Amniotic stem cell (primary cell): Measurements from ENCODE around the gene NFXL1.
A peak's percentile ranks its signal among the peaks of the same experiment; 100 is the strongest.

Experiments
- DNase-seq: peaks from one replicate; lab custom pipeline; 2025; lab: John Stamatoyannopoulos, UW

The NFXL1 gene

DNA sequence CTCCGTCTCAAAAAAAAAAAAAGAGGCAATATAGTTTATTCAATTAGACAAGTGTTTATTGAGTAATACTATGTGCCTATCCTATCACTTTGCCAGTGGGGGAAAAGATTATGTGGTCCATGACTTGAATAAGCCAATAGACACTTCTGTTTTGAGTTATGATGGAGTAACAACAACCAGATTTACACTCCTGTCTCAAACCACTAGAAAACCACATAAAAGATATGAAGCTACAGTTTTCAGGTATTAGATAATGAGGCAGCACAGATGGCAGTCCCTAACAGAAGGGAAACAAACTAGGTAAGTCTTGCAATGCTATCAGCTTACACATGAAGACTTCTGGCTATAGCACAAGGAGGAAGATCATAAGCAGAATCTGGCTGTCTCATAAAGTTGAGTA is 22.5 kb downstream of the NFXL1 start:
- DNase-seq, result no peak

DNA sequence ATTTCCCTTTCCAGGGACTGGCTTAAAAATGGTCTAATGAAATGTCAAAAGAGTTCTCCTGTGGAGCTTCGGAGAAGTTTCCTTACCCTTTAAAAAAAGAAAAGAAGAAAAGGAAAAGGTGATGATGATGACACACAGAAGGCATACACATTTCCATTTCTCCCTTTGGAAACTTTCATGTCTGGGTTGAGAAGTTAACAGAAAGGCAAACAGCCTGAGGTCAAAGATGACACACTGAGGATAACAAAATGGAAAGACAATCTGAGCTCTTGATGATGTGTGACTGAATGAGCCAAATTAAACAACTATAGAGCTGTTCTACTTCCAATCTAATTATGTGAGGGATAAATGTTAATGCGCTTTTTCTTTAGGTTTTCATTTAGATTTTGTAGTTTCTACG is 32.2 kb downstream of the NFXL1 start:
- DNase-seq, result no peak

DNA sequence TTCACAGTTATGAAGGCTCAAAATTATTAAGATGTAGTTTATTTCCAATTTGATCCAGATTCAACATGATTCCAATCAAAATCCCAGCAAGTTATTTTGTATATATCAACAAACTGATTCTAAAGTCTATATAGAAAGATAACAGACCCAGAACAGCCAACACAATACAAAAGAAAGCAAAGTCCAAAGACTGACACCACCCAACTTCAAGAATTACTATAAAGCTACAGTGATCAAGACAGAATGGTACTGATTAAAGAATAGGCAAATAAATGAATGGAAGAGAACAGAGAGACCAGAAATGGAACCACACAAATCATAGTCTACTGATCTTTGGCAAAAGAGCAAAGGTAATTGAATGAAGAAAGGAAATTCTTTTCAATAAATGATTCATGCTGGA is 34.9 kb downstream of the NFXL1 start:
- DNase-seq, result no peak

DNA sequence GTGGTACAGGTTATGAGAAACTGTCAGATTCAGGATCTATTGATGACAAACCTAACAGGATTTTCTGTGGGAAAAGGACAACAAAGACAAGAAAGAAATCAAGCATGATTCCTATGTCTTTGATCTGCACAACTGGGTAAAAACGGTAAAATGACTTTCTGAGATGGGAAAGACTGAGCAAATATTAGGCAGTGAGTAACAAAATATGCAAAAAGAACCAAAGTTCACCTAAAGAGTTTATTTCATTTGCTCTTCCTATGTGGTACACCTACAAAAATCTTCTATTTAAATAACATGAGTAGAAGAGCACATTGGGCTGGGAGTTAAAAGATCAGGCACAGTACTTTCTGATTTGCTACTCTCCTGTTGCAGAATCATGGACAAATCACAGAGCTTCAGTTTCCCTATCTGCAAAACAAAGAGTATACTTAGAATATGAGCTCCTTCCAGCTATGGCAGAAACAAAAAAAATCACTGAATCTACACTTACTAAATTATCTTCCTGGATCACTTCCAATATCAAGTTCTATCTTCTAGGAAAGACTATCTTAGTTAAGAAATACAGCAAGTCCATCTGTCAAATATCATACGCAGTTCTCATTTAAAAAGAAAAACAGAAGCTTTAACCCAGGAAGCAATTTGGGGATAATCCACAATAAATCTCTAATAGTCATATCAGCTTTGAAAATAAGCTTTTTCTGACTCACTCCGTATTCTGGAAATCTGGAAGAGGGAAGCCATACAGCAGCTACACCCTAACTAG is 37.4 kb downstream of the NFXL1 start:
- no peak for DNase-seq

DNA sequence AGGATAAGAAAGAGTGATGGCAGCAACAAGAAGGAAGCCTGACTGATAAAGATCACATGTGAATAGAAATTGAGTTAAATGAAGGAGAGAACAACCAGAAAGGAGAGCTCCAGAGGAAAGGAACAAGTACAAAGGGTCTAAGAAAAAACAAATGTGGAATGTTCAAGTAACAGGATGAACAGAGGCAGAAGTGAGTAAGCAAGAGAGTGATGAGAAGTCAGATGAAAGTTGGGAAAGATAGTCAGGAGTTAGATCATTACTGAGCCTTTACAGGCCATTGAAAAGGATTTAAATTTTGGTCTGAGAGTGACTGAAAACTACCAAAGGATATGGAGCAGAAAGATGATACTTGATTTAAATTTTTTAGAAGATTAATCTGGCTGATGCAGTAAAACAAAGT is 38.1 kb downstream of the NFXL1 start:
- no peak for DNase-seq

DNA sequence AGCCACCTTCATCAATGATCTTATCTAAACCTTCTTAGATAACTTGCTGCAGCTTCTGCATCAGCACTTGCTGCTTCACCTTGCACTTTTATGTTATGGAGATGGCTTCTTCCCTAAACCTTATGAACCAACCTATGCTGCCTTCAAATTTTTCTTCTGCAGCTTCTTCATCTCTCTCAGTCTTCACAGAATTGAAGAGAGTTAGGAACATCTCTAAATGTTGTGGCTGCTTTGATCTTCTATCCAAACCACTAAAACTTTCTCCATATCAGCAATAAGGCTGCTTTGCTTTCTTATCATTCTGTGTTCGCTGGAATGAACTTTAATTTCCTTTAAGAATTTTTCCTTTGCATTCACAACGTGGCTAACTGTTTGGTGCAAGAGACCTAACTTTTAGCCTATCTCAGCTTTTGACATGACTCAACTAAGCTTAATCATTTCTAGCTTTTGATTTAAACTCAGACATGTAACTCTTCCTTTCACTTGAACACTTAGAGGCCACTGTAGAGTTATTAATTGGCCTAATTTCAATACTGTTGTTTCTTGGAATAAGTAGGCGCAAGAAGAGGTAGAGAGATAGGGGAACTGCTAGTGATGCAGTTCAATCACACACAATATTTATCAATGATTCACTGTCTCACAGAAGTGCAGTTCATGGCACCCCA is 40.4 kb downstream of the NFXL1 start:
- DNase-seq, result no peak

DNA sequence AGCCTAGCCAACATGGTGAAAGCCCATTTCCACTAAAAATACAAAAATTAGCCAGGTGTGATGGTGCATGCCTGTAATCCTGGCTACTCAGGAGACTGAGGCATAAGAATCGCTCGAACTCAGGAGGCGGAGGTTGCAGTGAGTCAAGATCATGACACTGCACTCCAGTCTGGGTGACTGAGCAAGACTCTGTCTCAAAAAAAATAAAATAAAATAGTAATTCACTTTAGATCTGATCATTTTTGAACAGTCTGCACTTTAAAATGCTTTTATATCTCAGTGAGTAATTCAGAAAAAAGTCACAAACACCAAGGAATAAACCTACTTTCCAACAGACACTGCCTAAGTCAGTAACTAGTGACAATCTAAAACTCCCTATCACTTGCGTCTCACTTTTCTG is 50.9 kb downstream of the NFXL1 start:
- no peak for DNase-seq

DNA sequence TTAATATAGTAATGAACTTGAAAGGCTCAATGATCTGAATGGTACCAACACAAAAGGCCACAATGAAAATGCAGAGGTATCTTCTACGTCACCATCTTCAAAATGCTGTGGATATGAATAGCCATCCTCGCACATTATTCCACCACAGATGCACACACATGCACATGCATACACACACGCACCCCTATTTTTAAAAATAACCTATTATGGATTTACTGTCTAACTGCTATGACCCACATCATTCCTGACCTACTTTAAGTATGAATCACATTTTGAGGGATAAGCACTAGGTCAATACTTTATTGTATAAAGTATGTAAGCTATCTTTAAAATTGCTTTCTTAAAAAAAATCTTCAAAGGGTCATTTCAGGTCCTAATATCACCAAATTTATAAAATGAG is 52.1 kb downstream of the NFXL1 start:
- DNase-seq, result no peak

DNA sequence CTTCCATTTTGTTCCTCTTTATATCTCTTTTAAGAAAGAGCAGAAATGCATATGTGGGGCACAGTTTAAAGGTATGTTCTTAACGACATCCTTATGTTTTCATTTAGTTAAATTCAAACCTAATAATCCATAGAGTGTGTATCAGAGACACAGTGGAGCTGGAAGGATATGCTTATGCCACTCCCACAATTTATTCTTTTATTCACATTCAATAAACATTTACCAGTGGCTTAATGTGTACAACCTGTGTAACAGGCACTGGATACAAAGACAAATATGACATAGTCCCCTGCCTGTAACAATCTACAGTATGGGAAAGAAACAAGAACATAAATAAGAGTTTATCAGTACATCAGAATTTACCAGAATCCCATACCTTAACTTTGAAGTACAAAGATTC is 54.1 kb downstream of the NFXL1 start:
- DNase-seq, result no peak

DNA sequence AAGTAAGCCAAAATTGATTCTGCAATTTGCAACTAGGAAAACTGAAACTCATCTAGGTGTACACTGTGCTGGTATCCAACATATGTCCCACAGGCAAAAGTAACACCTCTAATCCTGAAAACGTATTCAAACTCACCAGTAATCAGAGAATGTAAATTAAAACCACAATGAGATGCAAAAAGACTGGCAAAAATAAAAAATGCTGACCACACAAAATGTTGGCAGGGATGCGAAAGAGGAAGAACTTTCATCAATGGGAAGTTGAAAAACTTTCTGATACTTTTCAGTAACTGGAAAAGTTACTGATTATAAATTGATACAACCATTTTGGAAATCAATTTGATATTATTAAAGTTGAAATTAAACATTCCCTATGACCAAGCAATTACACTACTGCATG is 56.4 kb downstream of the NFXL1 start:
- DNase-seq, result no peak

DNA sequence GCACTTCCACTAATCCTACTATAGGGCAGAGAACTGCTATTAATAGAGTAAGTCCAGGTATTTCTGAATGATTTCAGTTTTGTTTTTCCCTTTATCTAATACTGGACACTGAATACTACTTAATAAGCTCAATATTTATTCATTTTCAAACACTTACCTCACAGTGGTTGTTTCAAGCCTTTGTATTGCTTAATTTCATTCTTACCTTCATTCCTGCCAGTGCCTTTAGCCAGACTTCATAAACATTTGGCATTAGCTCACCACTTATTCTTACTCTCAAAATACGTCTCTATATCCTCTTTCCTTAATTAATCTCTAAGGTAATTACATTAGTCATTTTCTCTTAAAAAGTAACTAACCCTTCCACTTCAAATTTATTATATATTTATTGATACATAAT is 57.7 kb downstream of the NFXL1 start:
- no peak for DNase-seq

DNA sequence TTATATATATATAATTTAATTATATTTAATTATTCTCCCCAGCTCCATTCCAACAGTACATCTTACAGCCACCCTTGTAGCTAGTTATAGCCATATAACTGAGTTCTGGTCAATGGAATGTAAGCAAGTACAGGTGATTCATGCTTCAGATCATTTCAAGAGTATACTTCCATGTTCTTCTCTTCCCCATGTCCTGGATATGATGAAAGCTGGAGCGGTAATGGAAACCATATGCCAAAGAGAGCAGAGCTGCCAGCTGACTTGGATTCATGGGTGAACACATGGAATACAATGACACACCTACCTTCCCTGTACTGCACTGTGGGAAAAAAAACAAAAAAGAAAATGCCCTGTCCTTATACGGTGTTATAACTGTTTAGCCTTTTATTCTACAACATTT is 59.0 kb downstream of the NFXL1 start:
- DNase-seq, result no peak

DNA sequence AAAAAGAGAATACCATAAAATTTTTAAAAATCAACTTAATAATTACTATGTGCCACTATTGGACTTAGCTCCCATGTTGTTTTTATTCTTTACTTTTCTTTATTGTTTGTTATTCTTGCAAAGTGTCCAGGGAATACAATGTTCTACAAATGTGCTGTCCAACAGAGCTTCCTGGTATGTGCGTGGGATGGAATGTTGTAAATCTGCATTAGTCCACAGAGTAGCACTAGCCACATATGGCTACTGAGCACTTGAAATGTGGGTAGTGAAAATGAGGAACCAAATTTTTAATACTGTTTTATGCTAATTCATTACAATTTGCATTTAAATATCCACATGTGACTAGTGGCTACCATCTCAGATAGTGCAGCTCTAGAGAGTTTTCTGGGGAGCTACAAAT is 62.2 kb downstream of the NFXL1 start:
- DNase-seq, result no peak

DNA sequence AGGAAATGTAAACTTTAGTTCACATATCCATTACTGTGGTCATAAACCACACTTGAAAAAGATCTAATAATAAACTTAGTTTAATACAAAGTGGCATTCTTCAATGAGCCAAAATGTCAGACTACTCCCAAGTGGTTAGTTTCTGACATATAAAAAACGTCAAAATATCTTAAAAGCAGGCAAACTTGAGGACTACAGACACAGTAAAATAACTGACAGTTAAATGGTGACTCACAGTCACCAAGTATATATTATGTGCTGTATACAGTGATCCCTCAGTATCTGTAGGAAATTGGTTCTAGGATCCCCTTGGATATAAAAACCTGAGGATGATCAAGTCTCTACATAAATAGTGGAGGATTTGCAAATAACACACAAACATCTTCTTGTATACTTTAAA is 64.9 kb downstream of the NFXL1 start:
- DNase-seq, result no peak

DNA sequence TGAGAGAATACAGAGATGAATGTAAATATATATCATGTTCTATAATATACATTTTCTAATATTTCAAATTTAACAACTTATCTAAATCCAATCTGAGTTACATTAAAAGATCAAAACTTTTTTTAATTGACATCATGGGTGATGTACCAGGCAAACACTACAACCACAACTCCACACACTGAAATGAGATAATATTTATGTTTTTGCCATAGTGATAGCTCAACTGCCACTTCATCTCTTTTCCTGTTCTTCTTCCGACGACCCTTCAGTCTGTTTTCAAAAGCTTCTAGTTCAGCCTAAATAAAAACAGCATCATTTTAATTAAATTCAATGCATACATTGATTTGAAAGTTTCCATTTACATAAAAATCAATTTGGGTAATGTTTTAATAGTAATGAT is 66.3 kb downstream of the NFXL1 start:
- no peak for DNase-seq

DNA sequence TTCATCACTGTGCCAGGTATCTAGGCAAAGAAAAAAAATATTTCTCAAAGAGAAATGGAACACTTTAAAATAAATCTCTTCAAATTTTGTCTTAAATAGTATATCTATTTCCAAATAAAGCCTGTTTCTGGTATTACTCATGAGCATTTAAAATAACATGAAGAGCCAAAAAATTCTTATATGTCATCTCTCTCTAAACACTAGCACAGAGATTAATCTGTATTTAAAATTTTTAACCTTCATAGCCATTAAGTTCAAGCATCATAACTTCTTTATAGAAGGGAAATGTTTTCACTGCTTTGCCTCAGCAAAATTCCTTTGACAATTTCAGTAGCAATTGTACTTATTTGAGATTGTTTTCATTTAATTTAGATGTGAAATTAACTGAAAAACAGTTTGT is 71.4 kb downstream of the NFXL1 start:
- no peak for DNase-seq

DNA sequence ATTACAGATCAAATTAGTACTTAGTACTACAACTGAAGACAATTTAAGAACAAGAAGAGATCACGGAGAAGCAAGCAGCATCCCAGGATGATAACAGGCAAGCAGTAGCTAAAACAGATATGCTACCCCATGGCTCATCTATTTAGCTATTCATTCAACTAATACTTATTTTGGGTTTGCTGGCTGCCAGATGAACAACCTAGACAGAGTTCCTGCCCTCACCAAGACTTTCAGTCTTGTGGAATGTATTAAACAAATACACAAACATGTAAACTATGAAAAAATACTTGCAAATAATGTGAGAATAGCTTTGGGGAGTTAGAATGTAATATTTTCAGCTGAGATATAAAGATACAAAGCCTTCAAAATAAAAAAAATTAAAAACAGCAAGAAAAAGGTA is 74.1 kb downstream of the NFXL1 start:
- no peak for DNase-seq

DNA sequence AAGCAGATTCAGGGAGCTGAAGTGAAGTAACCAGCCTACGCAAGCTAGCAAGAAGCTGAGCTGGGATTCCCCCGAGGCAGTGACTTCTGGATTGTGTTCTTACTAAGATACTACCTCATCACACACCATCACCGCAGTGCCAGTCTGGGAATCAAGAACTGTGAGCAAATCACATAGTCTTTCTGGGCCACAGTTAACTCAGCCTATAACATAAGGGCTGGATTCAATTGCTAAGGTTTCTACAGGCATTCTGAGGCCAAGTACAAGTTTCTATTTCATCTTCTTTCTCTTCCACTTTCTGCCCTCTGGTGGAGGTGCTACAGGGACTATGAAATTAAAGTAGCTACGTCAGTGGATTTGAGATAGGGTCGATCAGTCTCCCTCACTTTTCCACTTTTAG is 75.1 kb downstream of the NFXL1 start:
- no peak for DNase-seq

DNA sequence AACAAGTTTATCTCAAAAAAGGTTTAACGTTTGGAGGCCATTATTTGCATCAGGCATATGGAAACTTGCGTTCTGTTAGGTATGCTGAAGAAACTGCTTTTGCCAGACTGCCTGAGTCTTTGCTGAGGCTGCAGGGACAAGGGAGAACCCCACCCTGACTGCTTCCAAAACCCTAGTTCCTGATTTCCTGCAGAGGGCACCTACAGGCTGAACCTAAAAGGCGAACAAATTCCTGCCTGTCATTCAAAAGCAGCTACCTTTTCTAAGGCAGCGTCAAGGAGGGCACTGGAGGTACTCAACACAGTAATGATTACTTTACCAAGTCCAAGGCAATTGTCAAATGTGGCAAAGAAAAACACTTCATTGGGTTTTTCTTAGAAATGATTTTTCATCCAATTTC is 75.9 kb downstream of the NFXL1 start:
- DNase-seq, result no peak

DNA sequence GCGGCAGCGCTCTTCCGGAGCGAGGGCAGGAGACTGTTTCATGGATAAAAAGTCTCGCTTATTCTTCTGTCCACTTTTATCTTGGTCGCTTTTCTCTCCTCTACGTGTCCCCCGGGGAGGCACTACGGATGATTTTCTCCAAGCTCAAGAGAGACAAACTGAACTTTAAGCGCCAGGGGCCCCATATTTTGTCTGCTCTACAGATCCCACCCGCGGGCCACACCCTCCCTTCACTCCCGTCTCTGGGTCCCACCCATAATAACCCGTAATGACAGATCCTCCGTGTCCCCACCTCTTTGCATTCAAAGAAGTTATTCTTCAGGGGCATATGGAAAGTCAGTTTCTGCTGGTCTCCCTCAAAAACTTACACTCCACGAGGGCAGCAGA is 76.5 kb downstream of the NFXL1 start, which contains the start of gene CORIN:
Gene CORIN, minus strand, starts transcription at position 160 of the 387 bp plus-strand sequence. Its CDS starts 118 bp downstream, at position 42.
- no peak for DNase-seq

DNA sequence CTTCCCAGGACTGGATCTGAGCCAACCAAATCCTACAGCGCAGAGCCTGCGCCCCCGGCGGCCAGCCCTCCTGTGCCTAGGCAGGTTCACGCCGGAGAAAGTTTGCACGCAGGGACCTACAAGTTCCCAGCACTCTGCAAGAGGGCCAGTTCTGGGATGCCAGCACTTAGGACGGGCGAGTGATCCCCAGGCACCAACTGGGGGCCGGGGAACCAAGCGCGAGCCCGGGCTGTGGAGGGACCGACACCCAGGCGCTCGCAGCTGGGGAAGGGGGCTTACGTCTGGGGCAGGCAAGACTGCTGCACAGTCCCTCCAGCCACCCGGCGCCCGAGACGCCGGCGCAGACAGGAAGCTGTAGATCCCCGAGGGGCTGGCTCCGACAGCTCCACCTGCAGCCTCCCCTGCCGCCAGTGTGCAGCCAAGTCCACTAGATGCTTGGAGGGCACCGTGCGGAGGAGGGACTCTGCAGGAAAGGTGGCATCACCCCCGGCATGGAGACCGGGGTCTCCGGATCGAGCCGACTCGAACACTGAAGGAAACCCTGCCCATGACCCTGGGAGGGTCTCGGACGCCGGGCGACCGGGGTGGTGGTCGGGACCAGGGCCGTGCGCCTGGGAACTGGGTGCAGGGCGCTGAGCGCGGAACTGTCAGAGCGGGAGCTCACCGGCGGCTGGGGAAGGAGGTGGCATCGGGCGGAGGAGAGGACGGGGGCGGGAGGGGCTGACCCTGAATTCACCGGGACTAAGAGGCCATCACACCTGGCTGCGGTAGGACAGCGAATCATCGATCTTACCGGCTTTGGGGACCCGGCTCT is 77.1 kb downstream of the NFXL1 start:
- no peak for DNase-seq

DNA sequence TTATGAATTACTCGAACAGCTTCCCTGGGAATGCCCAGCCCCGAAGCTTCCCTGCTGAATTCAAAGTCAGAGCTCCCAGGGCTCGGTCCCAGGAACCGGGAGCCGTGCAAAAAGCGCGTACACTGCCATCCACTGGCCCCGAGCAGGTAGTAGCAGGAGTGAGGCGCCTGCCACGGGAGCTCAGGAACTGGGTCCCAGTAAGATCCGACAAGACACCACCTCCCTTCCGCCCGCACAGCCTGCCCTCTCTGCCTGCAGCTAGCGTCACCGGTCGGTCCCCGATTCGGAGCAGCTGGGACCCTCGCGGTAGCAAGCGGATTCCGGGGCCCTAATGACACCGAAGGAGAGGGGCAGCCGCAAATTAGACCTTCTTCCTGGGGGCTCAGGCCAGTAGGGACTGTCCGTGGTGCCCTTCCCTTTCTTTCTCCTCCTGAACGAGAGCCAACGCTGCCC is 77.7 kb downstream of the NFXL1 start:
- peak; percentile 74 for DNase-seq

DNA sequence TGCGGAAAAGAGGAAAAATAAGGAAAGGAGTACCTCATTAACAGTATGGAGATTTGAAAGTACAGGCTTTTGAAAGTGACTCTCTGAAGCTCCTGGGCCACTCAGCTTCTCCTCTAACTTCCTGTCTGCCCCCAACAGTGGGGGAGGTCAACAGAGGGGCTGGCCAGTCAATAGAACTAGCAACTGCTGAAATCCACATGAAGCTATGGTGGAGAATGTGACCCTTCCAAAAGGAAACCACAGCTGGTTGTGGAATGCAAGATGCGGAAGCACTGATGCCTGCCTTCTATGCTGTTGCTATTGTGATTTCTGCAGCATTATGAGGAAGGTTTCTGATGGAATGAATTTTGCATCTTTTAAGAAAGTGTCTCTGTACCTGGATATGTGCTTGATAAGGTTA is 78.9 kb downstream of the NFXL1 start:
- no peak for DNase-seq
